GM18858 (cell line): Measurements from ENCODE around the gene IFT22.
"Not testable (repeated sequence)": the region's sequence is repeated elsewhere in the genome, so short reads cannot be mapped to it uniquely, and the experiment has no call there.

Experiments
- ATAC-seq: cut with Tn5 transposase; IDR thresholded peaks from one replicate; pipeline ENCODE4 v1.9.1; 2021; ENCODE audit not compliant: unreplicated experiment

The IFT22 gene

DNA sequence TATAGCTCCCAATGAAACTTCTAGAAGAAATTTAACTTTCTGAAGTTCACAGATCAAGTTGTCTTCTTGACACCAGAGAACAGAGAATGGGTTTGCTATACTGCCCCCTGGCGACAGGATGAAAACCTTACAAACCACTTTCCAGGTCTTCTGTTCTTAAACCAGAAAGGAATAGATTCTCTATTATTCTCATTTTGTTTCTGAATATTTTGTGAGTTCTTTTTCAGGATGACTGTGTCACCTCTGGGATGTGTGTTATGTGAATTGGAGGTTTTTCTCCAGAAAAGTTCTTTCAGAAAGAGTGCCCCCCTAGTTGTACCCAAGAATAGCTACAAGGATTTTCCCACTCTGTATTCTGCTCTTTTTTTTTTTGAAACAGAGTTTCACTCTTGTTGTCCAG lies 6.3 kb downstream of the IFT22 start:
- no peak for ATAC-seq

DNA sequence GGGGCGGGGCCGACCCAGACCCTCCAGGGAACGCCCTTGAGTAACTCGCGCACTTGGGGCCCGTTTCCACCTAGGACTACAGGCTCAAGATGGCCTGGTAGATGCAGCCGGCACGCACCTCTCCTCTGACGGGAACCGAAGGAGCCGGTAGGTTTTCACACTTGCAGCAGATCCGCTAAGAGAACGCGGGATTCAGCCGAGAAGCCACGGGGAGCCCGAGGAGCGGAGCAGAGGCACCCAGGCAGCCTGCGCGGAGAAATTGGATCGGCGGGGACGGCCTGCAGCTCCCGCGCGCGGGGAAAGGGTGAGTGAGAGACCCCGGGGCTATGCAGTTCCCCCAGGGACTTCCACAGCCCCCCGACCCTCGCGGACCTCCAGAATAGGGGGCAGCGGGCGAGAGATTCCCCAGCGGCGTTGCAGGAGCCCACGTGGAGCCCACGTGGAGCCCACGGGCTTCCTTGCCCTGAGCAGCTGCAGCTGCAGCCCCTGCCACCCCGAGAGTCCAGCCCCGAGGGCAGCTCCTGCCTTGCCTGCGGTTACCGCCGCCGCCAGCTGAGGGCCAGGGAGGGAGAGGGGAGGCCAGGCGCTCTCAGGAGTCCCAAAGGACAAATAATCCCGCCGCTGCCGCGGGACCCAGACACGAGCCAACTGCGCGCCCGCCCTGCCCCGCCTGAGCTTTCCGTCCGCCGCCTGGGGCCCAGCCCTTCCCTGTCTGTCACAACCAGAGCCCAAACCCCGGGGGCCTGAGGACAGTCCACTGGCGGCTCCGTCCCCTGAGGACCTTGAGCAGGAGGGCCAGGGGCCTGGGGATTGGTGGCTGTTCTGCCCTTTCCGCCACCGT lies 13.1 kb downstream of the IFT22 start:
- ATAC-seq: no peak

DNA sequence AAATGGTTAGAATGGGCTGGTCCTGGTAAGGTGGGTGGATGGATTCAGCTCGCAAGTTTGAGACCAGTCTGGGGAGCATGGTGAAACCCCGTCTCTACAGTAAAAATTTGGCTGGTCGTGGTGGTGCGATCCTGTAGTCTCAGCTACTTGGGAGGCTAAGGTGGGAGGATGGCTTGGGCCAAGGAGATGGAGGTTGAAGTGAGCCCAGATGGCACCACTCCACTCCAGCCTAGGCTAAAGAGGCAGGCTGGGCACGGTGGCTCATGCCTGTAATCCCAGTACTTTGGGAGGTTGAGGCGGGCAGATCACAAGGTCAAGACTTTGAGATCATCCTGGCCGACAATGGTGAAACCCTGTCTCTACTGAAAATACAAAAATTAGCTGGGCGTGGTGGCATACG lies 15.3 kb downstream of the IFT22 start:
- no peak for ATAC-seq

DNA sequence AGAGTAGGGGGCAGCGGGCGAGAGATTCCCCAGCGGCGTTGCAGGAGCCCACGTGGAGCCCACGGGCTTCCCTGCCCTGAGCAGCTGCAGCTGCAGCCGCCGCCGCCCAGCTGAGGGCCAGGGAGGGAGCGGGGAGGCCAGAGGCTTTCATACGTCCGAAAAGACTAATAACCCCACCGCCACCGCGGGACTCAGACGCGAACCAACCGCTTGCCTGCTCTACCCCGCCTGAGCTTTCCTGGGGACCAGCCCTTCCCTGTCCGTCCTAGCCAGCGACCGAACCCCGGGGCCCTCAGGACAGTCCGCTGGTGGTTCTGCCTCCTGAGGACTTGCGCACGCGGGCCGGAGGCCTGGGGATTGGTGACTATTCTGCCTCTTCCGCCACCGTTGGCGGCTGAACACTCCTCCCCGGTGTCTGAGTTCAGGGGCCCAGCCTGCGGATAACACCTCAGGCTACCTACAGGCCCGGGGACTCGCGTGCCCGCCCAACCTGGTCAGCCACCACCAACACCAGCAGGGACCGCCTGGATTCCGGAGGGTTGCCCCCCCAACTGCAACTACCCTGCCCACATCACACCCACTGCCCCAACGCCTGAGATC lies 18.4 kb downstream of the IFT22 start:
- no peak for ATAC-seq

DNA sequence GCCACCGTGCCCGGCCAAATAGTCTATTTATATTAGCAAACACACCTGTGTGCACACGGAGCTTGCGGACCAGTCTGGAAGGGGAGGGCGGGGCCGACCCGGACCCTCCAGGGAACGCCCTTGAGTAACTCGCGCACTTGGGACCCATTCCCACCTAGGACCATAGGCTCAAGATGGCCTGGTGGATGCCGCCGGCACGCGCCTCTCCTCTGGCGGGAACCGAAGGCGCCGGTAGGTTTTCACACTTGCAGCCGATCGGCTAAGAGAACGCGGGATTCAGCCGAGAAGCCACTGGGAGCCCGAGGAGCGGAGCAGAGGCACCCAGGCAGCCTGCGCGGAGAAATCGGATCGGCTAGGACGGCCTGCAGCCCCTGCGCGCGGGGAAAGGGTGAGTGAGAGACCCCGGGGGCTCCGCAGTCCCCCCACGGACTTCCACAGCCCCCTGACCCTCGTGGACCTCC lies 18.9 kb downstream of the IFT22 start:
- ATAC-seq: no peak

GRCh38 chr7:101300465-101301376 lies 20.9 kb downstream of the IFT22 start:
- ATAC-seq: no peak

DNA sequence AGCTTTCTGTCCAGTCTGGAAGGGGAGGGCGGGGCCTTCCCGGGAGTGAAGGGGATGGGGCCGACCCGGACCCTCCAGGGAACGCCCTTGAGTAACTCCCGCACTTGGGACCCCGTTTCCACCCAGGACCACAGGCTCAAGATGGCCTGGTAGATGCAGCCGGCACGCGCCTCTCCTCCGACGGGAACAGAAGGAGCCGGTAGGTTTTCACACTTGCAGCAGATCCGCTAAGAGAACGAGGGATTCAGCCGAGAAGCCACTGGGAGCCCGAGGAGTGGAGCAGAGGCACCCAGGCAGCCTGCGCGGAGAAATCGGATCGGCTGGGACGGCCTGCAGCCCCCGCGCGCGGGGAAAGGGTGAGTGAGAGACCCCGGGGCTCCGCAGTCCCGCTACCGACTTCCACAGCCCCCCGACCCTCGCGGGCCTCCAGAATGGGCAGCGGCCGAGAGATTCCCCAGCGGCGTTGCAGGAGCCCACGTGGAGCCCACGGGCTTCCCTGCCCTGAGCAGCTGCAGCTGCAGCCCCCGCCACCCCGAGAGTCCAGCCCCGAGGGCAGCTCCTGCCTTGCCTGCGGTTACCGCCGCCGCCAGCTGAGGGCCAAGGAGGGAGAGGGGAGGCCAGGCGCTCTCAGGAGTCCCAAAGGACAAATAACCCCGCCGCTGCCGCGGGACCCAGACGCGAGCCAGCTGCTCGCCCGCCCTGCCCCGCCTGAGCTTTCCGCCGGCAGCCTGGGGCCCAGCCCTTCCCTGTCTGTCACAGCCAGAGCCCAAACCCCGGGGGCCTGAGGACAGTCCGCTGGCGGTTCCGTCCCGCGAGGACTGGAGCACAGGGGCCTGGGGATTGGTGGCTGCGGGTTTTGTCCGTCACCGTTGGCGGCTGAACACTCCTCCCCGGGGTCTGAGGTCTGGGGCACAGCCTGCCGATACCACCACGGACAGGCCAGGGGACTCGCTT lies 21.8 kb downstream of the IFT22 start:
- no peak for ATAC-seq

- no peak for ATAC-seq
These were observed 26.8 kb downstream of the IFT22 start for GRCh38 chr7:101294832-101295121.

- no peak for ATAC-seq
These were observed 27.4 kb downstream of the IFT22 start for GRCh38 chr7:101294039-101294831.

- ATAC-seq: not testable (repeated sequence)
These were observed 28.3 kb downstream of the IFT22 start for GRCh38 chr7:101293069-101294021.

- not testable (repeated sequence) for ATAC-seq
These were observed 29.0 kb downstream of the IFT22 start for GRCh38 chr7:101292566-101292965.

DNA sequence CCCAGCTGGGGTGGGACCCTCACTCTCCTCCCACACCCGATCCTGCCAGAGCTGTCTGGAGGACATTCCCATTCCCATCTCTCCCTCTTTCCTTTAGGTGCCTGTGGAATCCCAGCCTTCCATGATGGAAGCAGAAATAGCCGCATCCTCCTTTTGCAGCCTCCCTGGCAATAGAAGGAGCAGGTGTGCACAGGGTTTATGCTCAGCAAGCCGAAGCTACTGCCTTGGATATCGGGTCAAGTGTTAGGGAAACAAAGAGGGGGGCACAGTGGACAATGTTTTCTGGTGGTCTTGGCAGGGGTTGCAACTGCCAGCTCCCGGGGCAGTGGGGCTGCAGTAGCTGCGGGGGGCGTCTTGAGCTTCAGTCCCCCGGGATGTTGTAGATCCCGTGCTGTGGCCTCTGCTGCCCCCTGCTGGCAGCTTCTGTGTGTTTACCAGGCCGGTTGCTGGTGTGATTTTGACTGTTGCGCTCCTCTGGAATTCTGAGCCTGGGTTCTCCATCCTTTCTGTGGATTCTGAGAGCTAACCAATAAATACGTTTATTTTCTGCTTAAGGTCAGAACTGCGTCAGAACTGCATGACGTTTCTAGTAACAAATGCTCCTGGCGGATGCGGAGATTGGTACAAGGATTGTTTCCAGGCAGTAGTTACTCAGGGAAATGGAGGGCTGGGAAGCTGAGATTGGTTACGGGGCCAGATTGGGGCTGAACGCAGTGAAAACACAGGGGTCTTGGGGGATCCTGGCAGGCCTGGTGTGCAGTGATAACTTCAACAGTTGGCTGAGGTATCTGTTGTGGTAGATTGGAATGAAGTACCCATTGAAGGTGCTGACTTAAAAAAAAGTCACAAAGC lies 31.2 kb downstream of the IFT22 start:
- not testable (repeated sequence) for ATAC-seq

GRCh38 chr7:101289687-101290086 lies 31.9 kb downstream of the IFT22 start:
- peak; percentile 78 for ATAC-seq

- ATAC-seq: no peak
These were observed 33.2 kb downstream of the IFT22 start for GRCh38 chr7:101288439-101288838.

GRCh38 chr7:101287032-101287431 lies 34.6 kb downstream of the IFT22 start:
- no peak for ATAC-seq

GRCh38 chr7:101285880-101286279 lies 35.7 kb downstream of the IFT22 start:
- not testable (repeated sequence) for ATAC-seq

DNA sequence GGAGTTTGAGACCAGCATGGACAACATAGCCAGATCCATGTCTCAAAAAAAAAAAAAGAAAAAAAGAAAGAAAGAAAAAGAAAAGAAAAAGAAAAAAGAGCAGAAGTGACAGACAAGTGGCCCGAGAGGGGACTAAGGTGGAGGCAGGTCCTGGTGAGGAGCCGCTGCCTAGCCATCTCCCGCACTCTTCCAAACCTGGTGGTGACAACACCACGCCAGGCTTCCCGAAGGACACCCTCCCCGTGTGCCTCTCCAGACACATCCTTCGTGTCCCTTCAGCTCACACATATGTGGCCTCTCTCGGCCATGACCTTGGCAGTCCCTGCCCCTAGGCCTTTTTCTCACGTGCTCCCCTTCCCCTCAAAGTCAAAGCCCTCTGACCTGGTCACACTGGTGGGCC lies 36.4 kb downstream of the IFT22 start:
- ATAC-seq: no peak

- not testable (repeated sequence) for ATAC-seq
These were observed 40.7 kb downstream of the IFT22 start for GRCh38 chr7:101280912-101281311.
